ENCODE measurements around the gene RPS18. TPM values are rescaled to one million over a fixed set of nuclear protein-coding genes. Genes with fewer than 3 reads are reported as not detected.

RPS18 gene
- total RNA-seq, 1 donor from 2014 or later, result 950 TPM

- Histone ChIP-seq H3K27ac (replicated peaks) (no peak overlapping the region), H3K27me3 (ENCODE audit: low read depth) (no peaks in the 10 kb centered on the region), H3K36me3 (peaks cover 37% of the 10 kb centered on the region), H3K4me1 (peaks cover 67% of the 10 kb centered on the region), H3K4me3 (no peak overlapping the region), H3K9me3 (replicated peaks) (no peaks in the 10 kb centered on the region)
- no peak for DNase-seq
- TF ChIP-seq CTCF (IDR thresholded peaks at IDR 0.05; ENCODE audit: borderline replicate concordance), result no peak
- intact Hi-C loops (cut with micrococcal nuclease), result no loop called here
Observed at GRCh38 chr6:33301877-33302276, 30.0 kb downstream of the RPS18 start.

- no peak overlapping the region for H3K4me3 ChIP-seq
- no peaks in the 10 kb centered on the region for H3K9me3 ChIP-seq (replicated peaks)
- intact Hi-C loops (cut with micrococcal nuclease), result no loop called here
- no peak for DNase-seq
- no peak for TF ChIP-seq CTCF (IDR thresholded peaks at IDR 0.05; ENCODE audit: borderline replicate concordance)
- H3K27me3 ChIP-seq (ENCODE audit: low read depth), result no peaks in the 10 kb centered on the region
- peaks cover 37% of the 10 kb centered on the region for H3K36me3 ChIP-seq
- H3K4me1 ChIP-seq, result peaks cover 44% of the 10 kb centered on the region
- no peak overlapping the region for H3K27ac ChIP-seq (replicated peaks)
Observed at GRCh38 chr6:33304216-33304615, 32.3 kb downstream of the RPS18 start.

GRCh38 chr6:33305052-33305451, 33.2 kb downstream of the RPS18 start:
- Histone ChIP-seq H3K36me3 (peaks cover 37% of the 10 kb centered on the region), H3K27ac (replicated peaks) (no peak overlapping the region), H3K4me3 (no peak overlapping the region), H3K9me3 (replicated peaks) (no peaks in the 10 kb centered on the region), H3K4me1 (peaks cover 36% of the 10 kb centered on the region), H3K27me3 (ENCODE audit: low read depth) (no peaks in the 10 kb centered on the region)
- intact Hi-C loops (cut with micrococcal nuclease), result no loop called here
- DNase-seq, result no peak
- TF ChIP-seq CTCF (IDR thresholded peaks at IDR 0.05; ENCODE audit: borderline replicate concordance), result no peak

GRCh38 chr6:33306356-33306755, 34.5 kb downstream of the RPS18 start:
- TF ChIP-seq CTCF (IDR thresholded peaks at IDR 0.05; ENCODE audit: borderline replicate concordance), result no peak
- Histone ChIP-seq H3K27me3 (ENCODE audit: low read depth) (no peaks in the 10 kb centered on the region), H3K4me1 (peaks cover 35% of the 10 kb centered on the region), H3K36me3 (peaks cover 47% of the 10 kb centered on the region), H3K27ac (replicated peaks) (no peak overlapping the region), H3K4me3 (no peak overlapping the region), H3K9me3 (replicated peaks) (no peaks in the 10 kb centered on the region)
- DNase-seq, result no peak
- intact Hi-C loops (cut with micrococcal nuclease), result no loop called here

- no peaks in the 10 kb centered on the region for H3K9me3 ChIP-seq (replicated peaks)
- peak overlapping the region; percentile 88 for H3K4me3 ChIP-seq
- H3K27ac ChIP-seq (replicated peaks), result peak overlapping the region; percentile 96
- H3K27me3 ChIP-seq (ENCODE audit: low read depth), result no peaks in the 10 kb centered on the region
- no peak for TF ChIP-seq CTCF (IDR thresholded peaks at IDR 0.05; ENCODE audit: borderline replicate concordance)
- peak; percentile 40 for DNase-seq
- H3K4me1 ChIP-seq, result peaks cover 70% of the 10 kb centered on the region
- H3K36me3 ChIP-seq, result peaks cover 10% of the 10 kb centered on the region
- intact Hi-C loops (cut with micrococcal nuclease), result no loop called here
Observed at GRCh38 chr6:33312361-33313104, 40.7 kb downstream of the RPS18 start.
